OCI-LY7 (cell line): Measurements from ENCODE around the gene PPP6R3.

Experiments
- EZH2phosphoT487 ChIP-seq: fragments of 200-600 bp; sonication (generic); IDR thresholded peaks from 2 replicates; pipeline ENCODE4 v1.6.1; 2018; ENCODE audit warnings: low read depth, borderline replicate concordance, mild to moderate bottlenecking, mixed run types, antibody characterized with exemption, low read length, moderate library complexity, mixed read lengths
- TF ChIP-seq, protein P1 (sequence below): fragments of 200-600 bp; sonication (generic); conservative IDR thresholded peaks from 2 replicates; pipeline ENCODE4 v1.5.1; 2014; ENCODE audit warnings: mild to moderate bottlenecking, antibody characterized with exemption, low read length, moderate library complexity, mixed read lengths

DNA sequence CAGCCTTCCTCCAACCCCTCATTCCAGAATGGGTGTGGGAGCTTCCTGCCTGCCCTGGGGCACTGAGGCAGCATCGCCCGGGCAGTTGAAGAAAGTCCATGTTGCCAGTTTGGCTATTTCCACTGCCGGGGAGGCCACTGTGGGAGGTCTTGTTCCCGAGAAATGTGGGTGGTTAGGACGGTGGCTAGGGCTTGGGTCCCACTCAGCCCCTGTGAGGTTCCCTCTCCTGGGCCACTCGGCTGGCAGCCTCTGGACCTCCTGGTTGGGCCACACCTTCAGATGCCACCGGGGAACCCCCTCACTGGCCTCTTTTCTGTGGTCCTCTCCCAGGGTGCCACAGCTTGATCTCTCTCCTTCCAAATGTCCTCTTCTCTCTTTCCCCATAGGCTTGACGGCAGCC, 5.1 kb upstream of the PPP6R3 start:
- TF ChIP-seq, protein P1, sequence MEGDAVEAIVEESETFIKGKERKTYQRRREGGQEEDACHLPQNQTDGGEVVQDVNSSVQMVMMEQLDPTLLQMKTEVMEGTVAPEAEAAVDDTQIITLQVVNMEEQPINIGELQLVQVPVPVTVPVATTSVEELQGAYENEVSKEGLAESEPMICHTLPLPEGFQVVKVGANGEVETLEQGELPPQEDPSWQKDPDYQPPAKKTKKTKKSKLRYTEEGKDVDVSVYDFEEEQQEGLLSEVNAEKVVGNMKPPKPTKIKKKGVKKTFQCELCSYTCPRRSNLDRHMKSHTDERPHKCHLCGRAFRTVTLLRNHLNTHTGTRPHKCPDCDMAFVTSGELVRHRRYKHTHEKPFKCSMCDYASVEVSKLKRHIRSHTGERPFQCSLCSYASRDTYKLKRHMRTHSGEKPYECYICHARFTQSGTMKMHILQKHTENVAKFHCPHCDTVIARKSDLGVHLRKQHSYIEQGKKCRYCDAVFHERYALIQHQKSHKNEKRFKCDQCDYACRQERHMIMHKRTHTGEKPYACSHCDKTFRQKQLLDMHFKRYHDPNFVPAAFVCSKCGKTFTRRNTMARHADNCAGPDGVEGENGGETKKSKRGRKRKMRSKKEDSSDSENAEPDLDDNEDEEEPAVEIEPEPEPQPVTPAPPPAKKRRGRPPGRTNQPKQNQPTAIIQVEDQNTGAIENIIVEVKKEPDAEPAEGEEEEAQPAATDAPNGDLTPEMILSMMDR = no peak
- TF ChIP-seq EZH2phosphoT487 = no peak
